Islet of Langerhans (tissue), 1 donor: Measurements from ENCODE around the gene CAPN11.
"Not testable (repeated sequence)": the region's sequence is repeated elsewhere in the genome, so short reads cannot be mapped to it uniquely, and the experiment has no call there.

Source experiments
- FAIRE-seq: peaks from one replicate; lab custom pipeline; 2011; peaks lifted over from hg19 to GRCh38; lab: Jason Lieb, UNC

Gene CAPN11

GRCh38 chr6:44157152-44157521 lies 1.5 kb upstream of the CAPN11 start:
- FAIRE-seq = no peak

GRCh38 chr6:44161997-44162338 lies 3.3 kb downstream of the CAPN11 start:
- no peak for FAIRE-seq

- FAIRE-seq = no peak
Measured at GRCh38 chr6:44162876-44163625, 4.4 kb downstream of the CAPN11 start.

DNA sequence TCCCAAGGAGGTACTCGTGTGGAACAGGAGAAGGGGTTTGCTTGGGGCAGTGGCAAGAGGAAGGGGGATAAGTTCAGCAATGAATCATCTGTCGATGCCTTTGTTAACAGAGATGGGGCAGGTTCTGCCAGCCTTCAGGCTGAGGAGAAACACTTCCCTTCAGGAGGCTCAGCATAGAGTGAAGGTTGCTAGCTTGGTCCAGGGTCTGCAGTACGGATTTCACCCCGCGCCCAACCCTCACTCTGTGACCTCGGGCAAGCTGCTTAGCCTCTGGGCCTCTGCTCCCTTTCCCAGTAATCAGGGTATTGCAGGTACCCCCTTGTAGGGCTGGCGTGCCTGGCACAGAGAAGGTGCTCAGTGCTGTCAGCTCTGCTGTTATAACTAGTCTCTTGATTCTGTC lies 7.5 kb downstream of the CAPN11 start:
- no peak for FAIRE-seq

DNA sequence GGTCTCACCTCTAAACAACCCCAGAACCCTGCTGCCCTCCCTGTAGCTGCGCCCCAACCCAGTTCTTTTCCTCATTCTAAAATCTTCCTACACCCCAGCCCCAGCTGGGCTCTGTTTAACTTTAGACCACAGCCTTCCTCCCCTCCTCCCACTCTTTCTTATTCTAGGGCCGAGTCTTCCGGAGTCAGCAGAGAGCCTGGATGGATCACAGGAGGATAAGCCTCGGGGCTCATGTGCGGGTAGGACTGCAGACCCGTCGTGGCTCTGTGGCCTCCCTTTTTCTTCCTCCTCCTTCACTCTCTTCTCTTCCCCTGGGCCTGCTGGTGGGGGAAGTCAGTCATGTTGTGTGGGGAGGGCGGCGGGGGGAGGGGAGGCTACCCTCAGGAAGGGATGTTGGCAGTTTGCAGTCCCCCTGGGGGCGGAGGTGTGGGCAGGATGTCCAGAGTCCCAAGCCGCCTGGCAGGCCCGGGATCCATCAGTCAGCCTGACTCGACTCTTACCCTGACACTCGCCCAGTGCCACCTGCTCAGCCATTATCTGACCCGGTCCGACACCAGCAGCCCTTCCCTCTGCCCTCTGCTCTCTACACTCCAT lies 8.1 kb downstream of the CAPN11 start:
- no peak for FAIRE-seq

- FAIRE-seq = no peak
Measured at GRCh38 chr6:44167567-44167966, 8.9 kb downstream of the CAPN11 start.

DNA sequence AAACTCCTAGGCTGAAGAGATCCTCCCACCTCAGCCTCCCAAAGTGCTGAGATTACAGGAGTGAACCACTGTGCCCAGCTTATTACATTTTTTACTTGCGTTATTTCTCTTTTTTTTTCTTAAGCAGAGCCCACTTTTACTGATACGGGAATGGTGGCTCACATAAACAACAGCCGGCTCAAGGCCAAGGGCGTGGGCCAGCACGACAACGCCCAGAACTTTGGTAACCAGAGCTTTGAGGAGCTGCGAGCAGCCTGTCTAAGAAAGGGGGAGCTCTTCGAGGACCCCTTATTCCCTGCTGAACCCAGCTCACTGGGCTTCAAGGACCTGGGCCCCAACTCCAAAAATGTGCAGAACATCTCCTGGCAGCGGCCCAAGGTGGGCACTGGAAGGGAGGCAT lies 10.5 kb downstream of the CAPN11 start:
- no peak for FAIRE-seq

DNA sequence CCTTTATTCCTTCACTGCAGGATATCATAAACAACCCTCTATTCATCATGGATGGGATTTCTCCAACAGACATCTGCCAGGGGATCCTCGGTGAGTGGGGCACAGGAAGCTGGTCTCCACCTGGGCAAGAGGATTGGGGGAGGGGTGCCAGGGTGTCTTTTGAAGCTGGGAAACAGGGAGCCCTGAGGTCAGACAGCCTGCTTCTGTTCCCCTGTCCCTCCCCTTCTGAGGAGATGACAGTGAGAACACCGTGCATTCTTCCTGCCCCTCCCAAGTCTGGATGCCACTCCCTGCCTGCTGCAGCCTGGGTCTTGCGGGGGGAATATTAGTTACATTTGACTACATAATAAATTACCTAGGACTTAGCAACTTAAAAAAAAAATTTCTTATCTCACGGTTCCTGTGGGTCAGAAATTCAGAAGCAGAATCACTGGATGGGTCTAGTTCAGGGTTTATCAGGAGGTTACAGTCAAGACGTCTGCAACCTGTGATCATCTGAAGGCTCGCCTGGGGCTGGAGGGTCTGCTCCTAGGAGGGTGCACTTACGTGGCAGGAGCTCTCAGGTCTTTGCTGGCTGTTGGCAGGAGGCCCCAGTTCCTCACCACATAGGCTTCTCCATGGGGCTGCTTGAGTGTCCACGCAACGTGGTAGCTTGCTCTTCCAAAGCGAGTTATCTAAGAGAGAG lies 11.4 kb downstream of the CAPN11 start:
- no peak for FAIRE-seq

- FAIRE-seq = no peak
Measured at GRCh38 chr6:44171899-44172546, 13.4 kb downstream of the CAPN11 start.

DNA sequence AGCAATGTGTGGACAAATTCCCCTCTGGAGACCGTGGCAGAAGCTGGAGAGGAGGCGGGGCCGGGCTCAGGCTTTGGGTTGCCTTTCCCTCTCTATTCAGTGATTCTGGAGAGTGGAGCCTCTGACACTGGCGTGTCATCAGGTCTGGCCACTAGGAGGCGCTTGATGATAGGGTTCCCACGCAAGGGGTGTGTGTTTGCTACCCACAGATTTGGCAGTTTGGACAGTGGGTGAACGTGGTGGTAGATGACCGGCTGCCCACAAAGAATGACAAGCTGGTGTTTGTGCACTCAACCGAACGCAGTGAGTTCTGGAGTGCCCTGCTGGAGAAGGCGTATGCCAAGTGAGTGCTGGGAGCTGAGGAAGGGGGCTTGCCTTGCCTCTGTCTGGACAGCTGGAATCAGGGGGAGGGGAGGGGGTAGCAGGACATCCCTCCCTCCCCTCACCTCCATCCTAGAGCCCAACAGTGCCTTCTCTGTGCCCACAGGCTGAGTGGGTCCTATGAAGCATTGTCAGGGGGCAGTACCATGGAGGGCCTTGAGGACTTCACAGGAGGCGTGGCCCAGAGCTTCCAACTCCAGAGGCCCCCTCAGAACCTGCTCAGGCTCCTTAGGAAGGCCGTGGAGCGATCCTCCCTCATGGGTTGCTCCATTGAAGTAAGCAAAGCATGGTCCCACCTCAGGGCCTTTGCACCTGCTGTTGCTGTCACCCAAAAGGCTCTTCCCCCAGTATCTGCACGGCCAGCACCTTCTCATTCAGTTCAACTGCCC lies 14.3 kb downstream of the CAPN11 start:
- FAIRE-seq = no peak

DNA sequence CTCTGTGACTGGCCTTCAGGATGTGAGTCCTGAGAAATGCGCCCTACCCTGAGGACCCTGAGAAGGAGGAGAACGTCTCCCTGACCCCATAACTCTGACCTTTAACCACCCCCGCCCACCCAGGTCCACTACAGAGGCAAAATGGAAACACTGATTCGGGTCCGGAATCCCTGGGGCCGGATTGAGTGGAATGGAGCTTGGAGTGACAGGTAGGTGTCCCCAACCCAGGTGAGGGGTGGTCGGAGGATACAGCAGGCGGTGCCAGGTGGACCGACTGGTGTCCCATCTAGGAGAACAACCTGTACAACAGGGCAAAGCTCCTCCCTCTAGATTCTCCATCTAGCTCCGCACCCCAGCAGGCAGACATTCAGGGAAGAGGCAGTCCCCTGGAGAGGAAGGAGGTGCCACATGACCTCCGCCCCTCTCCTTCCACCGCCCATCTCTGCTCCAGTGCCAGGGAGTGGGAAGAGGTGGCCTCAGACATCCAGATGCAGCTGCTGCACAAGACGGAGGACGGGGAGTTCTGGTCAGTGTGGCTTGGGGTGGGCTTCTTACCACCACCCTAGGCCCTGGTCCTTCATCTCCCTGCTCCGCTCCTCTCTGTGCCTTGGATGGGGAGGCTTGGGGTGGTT lies 17.6 kb downstream of the CAPN11 start:
- FAIRE-seq = no peak

DNA sequence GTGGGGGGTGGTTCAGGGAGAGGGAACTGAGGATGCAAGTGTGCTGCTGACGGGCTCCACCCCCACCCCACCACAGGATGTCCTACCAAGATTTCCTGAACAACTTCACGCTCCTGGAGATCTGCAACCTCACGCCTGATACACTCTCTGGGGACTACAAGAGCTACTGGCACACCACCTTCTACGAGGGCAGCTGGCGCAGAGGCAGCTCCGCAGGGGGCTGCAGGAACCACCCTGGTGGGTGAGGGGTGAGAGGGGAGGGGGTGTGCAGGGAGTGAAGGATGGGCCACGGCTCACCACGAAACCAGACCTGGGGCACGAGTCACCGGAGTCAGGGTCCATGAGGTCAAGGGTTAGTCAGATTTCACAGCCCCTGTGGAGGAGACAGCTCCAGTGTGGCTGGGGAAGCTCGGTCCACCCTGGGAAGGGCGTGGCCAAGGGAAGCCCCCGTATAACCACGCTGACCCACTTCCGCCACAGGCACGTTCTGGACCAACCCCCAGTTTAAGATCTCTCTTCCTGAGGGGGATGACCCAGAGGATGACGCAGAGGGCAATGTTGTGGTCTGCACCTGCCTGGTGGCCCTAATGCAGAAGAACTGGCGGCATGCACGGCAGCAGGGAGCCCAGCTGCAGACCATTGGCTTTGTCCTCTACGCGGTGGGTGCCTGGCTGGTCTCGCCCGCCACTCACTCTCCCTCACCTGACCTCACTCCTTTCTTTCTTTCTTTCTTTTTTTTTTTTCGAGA lies 18.3 kb downstream of the CAPN11 start:
- FAIRE-seq = no peak

GRCh38 chr6:44177691-44178423 lies 19.2 kb downstream of the CAPN11 start:
- FAIRE-seq = no peak

DNA sequence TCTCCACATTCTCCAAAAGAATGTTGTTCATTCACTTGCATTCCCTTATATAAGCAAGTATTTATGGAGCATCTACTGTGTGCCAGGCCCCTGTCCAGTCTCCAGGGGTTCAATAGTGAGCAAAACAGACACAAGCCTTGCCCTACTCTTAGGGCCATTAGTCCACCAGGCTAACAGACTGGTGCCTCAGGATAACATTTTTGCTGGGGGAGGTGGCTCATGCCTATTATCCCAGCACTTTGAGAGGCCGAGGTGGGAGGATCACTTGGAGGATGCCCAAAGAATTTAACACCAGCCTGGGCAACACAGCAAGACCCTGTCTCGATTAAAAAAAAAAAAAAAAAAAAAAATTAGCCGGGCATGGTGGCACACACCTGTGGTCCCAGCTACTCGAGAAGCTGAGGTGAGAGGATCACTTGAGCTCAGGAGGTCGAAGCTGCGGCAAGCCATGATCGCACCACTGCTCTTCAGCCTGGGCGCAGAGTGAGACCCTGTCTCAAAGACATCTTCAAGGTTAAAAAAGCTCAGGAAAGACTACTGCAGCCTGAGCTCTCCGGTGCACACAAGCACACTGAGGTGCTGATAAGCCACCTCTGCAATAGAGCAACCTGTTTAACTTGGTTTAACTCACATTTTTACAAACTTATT lies 19.9 kb downstream of the CAPN11 start:
- FAIRE-seq = no peak

GRCh38 chr6:44179072-44179536 lies 20.5 kb downstream of the CAPN11 start:
- no peak for FAIRE-seq

DNA sequence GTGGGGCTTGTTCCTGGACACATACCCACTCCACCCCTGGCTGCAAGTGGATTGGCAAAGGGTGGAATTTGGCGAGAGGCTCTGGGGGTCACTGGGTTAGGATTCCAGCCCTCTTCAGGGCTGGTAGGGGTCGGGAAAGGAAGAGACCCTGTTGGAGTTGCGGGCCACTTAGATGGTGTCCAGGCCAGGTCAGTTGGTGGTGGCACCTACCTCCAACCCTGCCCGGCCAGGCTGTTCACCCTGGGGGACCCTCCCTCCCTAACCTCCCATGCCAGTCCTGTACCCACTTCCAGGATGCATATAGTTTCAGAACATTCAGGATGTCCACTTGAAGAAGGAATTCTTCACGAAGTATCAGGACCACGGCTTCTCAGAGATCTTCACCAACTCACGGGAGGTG lies 21.0 kb downstream of the CAPN11 start:
- no peak for FAIRE-seq

GRCh38 chr6:44180406-44180805 lies 21.8 kb downstream of the CAPN11 start:
- no peak for FAIRE-seq

- no peak for FAIRE-seq
Measured at GRCh38 chr6:44180886-44181285, 22.3 kb downstream of the CAPN11 start.

- FAIRE-seq = not testable (repeated sequence)
Measured at GRCh38 chr6:44181784-44182183, 23.2 kb downstream of the CAPN11 start.

GRCh38 chr6:44182911-44183390 lies 24.3 kb downstream of the CAPN11 start:
- FAIRE-seq = no peak
